H9 (cell line): Measurements from ENCODE around the gene TICRR. TPM values are rescaled to one million over a fixed set of nuclear protein-coding genes. Genes with fewer than 3 reads are reported as not detected.
A peak's percentile ranks its signal among the peaks of the same experiment; 100 is the strongest.

ENCODE experiments used
- DNase-seq: peaks from one replicate; pipeline ENCODE4 v3.0.0-alpha.2; 2017
- H2AFZ ChIP-seq: one replicate; pipeline ENCODE4 v1.6.1; 2013; ENCODE audit warnings: mild to moderate bottlenecking, low read length, control low read depth, moderate library complexity
- H2AK5ac ChIP-seq: 2 replicates; pipeline ENCODE4 v1.6.1; 2013; ENCODE audit warnings: low read length, control low read depth, mixed read lengths; ENCODE audit not compliant: insufficient read length
- H2BK120ac ChIP-seq: one replicate; pipeline ENCODE4 v1.6.1; 2013; ENCODE audit warnings: low read depth, mild to moderate bottlenecking, low read length, control low read depth, inconsistent platforms; ENCODE audit not compliant: poor library complexity, severe bottlenecking
- H2BK12ac ChIP-seq: 2 replicates; pipeline ENCODE4 v1.6.1; 2013; ENCODE audit warnings: low read length, control low read depth, mixed read lengths, low read depth; ENCODE audit not compliant: insufficient read length
- H2BK15ac ChIP-seq: 2 replicates; pipeline ENCODE4 v1.6.1; 2013; ENCODE audit warnings: low read depth, low read length, control low read depth
- H2BK20ac ChIP-seq: one replicate; pipeline ENCODE4 v1.6.1; 2013; ENCODE audit warnings: low read depth, mild to moderate bottlenecking, low read length, control low read depth, inconsistent platforms; ENCODE audit not compliant: poor library complexity, severe bottlenecking
- H2BK5ac ChIP-seq: 2 replicates; pipeline ENCODE4 v1.6.1; 2013; ENCODE audit warnings: low read length, control low read depth, mixed read lengths; ENCODE audit not compliant: insufficient read length
- H3K14ac ChIP-seq: 2 replicates; pipeline ENCODE4 v1.6.1; 2013; ENCODE audit warnings: low read length, control low read depth; ENCODE audit not compliant: insufficient read depth
- H3K18ac ChIP-seq: 2 replicates; pipeline ENCODE4 v1.6.1; 2013; ENCODE audit warnings: low read depth, mild to moderate bottlenecking, mixed read lengths, low read length, control low read depth; ENCODE audit not compliant: insufficient read length
- H3K23ac ChIP-seq: 2 replicates; pipeline ENCODE4 v1.6.1; 2013; ENCODE audit warnings: low read length, control low read depth, mixed read lengths, low read depth; ENCODE audit not compliant: insufficient read length
- H3K23me2 ChIP-seq: 2 replicates; pipeline ENCODE4 v1.6.1; 2013; ENCODE audit warnings: low read depth, mild to moderate bottlenecking, mixed read lengths, low read length, control low read depth; ENCODE audit not compliant: insufficient read length, poor library complexity, severe bottlenecking
- H3K27ac ChIP-seq: 2 replicates; pipeline ENCODE4 v1.5.1; 2013; ENCODE audit warnings: low read length, control low read depth, mixed read lengths, low read depth; ENCODE audit not compliant: insufficient read length
- H3K27me3 ChIP-seq: 2 replicates; pipeline ENCODE4 v1.6.1; 2013; ENCODE audit warnings: low read length, control low read depth, inconsistent platforms; ENCODE audit not compliant: insufficient read depth
- H3K4ac ChIP-seq: 2 replicates; pipeline ENCODE4 v1.6.1; 2013; ENCODE audit warnings: low read depth, mild to moderate bottlenecking, control low read depth, inconsistent platforms, low read length, moderate library complexity
- H3K4me1 ChIP-seq: 2 replicates; pipeline ENCODE4 v1.6.1; 2013; ENCODE audit warnings: low read length, control low read depth, inconsistent platforms; ENCODE audit not compliant: insufficient read depth
- H3K4me2 ChIP-seq: 2 replicates; pipeline ENCODE4 v1.6.1; 2013; ENCODE audit warnings: low read length, control low read depth, mixed read lengths; ENCODE audit not compliant: insufficient read length, insufficient read depth
- H3K56ac ChIP-seq: 2 replicates; pipeline ENCODE4 v1.6.1; 2013; ENCODE audit warnings: low read depth, mild to moderate bottlenecking, mixed read lengths, low read length, control low read depth; ENCODE audit not compliant: insufficient read length
- H3K79me1 ChIP-seq: 2 replicates; pipeline ENCODE4 v1.6.1; 2013; ENCODE audit warnings: low read depth, mild to moderate bottlenecking, moderate library complexity, low read length, control low read depth, inconsistent platforms; ENCODE audit not compliant: insufficient read depth, poor library complexity, severe bottlenecking
- H3K79me2 ChIP-seq: 2 replicates; pipeline ENCODE4 v1.6.1; 2013; ENCODE audit warnings: low read length, control low read depth, inconsistent platforms; ENCODE audit not compliant: insufficient read depth
- H3K9ac ChIP-seq: 2 replicates; pipeline ENCODE4 v1.6.1; 2013; ENCODE audit warnings: low read length, control low read depth, mixed read lengths; ENCODE audit not compliant: insufficient read length; ENCODE audit errors: extremely low read depth
- H3K9me3 ChIP-seq: one replicate; pipeline ENCODE4 v1.6.1; 2013; ENCODE audit warnings: low read depth, low read length, inconsistent platforms; ENCODE audit not compliant: control insufficient read depth
- H3T11ph ChIP-seq: one replicate; pipeline ENCODE4 v1.6.1; 2013; ENCODE audit warnings: mild to moderate bottlenecking, low read length, control low read depth, inconsistent platforms
- H4K20me1 ChIP-seq: one replicate; pipeline ENCODE4 v1.6.1; 2013; ENCODE audit not compliant: control insufficient read depth, insufficient read length, insufficient read depth
- H4K5ac ChIP-seq: 2 replicates; pipeline ENCODE4 v1.6.1; 2013; ENCODE audit warnings: low read depth, mild to moderate bottlenecking, mixed read lengths, low read length, control low read depth; ENCODE audit not compliant: insufficient read length
- H4K8ac ChIP-seq: replicated peaks from 2 replicates; pipeline ENCODE4 v1.6.1; 2013; ENCODE audit warnings: low read length, control low read depth, mixed read lengths, low read depth; ENCODE audit not compliant: insufficient read length
- H4K91ac ChIP-seq: 2 replicates; pipeline ENCODE4 v1.6.1; 2013; ENCODE audit warnings: low read depth, mild to moderate bottlenecking, moderate library complexity, mixed read lengths, low read length, control low read depth; ENCODE audit not compliant: insufficient read length
- H3K27ac Mint-ChIP-seq, 3 experiments: 2 replicates in 2 of 3; 3 replicates in 1 of 3; pipeline ENCODE4 v1.8.0; 2020 to 2021; ENCODE audit warnings: mixed read lengths in 3 of 3, mild to moderate bottlenecking in 1 of 3, moderate library complexity in 1 of 3
- H3K27me3 Mint-ChIP-seq: 2 replicates; pipeline ENCODE4 v1.8.0; 2021; ENCODE audit warnings: low read depth, mild to moderate bottlenecking, moderate library complexity, mixed read lengths
- H3K36me3 Mint-ChIP-seq, 3 experiments: 2 replicates in 2 of 3; 3 replicates in 1 of 3; pipeline ENCODE4 v1.8.0; 2020 to 2021; ENCODE audit warnings: low read depth in 3 of 3, mixed read lengths in 3 of 3; ENCODE audit not compliant: insufficient read depth in 1 of 3
- H3K4me1 Mint-ChIP-seq, 2 experiments: 2 replicates each; pipeline ENCODE4 v1.8.0; 2020; ENCODE audit warnings: mixed read lengths in 2 of 2
- H3K4me3 Mint-ChIP-seq, 2 experiments: 2 replicates in 1 of 2; 3 replicates in 1 of 2; pipeline ENCODE4 v1.8.0; 2020 to 2021; ENCODE audit warnings: mild to moderate bottlenecking in 2 of 2, mixed read lengths in 2 of 2, moderate library complexity in 1 of 2
- H3K9me3 Mint-ChIP-seq, 2 experiments: 2 replicates in 1 of 2; 3 replicates in 1 of 2; pipeline ENCODE4 v1.8.0; 2020; ENCODE audit warnings: mild to moderate bottlenecking in 2 of 2, mixed read lengths in 2 of 2, moderate library complexity in 1 of 2
- CTCF ChIP-seq: fragments of 200-600 bp; sonication (generic); conservative IDR thresholded peaks from 3 replicates; pipeline ENCODE4 v1.8.0; 2021; ENCODE audit warnings: antibody characterized with exemption, mild to moderate bottlenecking
- WGBS: extraction: QIAGEN DNeasy Blood & Tissue Kit; methylation state at CpG from one replicate; pipeline ENCODE4 v1.1.7; 2013; ENCODE audit warnings: missing lambda C conversion rate, low lambda C conversion rate, mixed read lengths; ENCODE audit not compliant: insufficient read length; ENCODE audit errors: extremely low coverage; 5-methylcytosine and 5-hydroxymethylcytosine counted together
- total RNA-seq: library from RNA; stranded (reverse); gene quantifications from 2 replicates; pipeline ENCODE4 v1.2.1, GENCODE V29; 2021

The TICRR gene
- total RNA-seq, 1 experiment from 2014 or later: 26.0 TPM

- H3K79me1 ChIP-seq: no peaks in the 10 kb centered on the region
- no peak overlapping the region for H2BK120ac ChIP-seq
- H4K91ac ChIP-seq: no peak overlapping the region
- Mint-ChIP-seq H3K9me3 (no peaks in the 10 kb centered on the region), H3K27me3 (peaks cover 18% of the 10 kb centered on the region), H3K4me3 (peak overlapping the region; percentile 88 to 95), H3K4me1 (peaks cover 6 to 12% of the 10 kb centered on the region in 2 experiments), H3K36me3 (peaks cover 11 to 27% (median 19%) of the 10 kb centered on the region in 3 experiments), H3K27ac (peak overlapping the region in 1 of 3 experiments; percentile 76; a peak in 1 of 7 replicates)
- H3K4ac ChIP-seq: no peak overlapping the region
- H3K4me1 ChIP-seq: no peaks in the 10 kb centered on the region
- no peaks in the 10 kb centered on the region for H3K27me3 ChIP-seq
- H3K79me2 ChIP-seq: no peaks in the 10 kb centered on the region; the same call in 1 of the 2 replicates
- no peak overlapping the region for H2BK20ac ChIP-seq
- H3K27ac ChIP-seq: no peak overlapping the region
- H3K23me2 ChIP-seq: peaks cover 6% of the 10 kb centered on the region
- H3K14ac ChIP-seq: no peak overlapping the region
- H3T11ph ChIP-seq: no peak overlapping the region
- H2AK5ac ChIP-seq: no peak overlapping the region
- no peak for TF ChIP-seq CTCF
- no peak for DNase-seq
- WGBS: no CpG with 5 or more reads among the region's 14 CpGs
- no peak overlapping the region for H2AFZ ChIP-seq
- no peak overlapping the region for H3K23ac ChIP-seq
- no peaks in the 10 kb centered on the region for H4K20me1 ChIP-seq
- H2BK5ac ChIP-seq: no peak overlapping the region
- no peak overlapping the region for H4K5ac ChIP-seq
- peak overlapping the region; percentile 94 for H3K4me2 ChIP-seq
- H4K8ac ChIP-seq: no peak overlapping the region
- no peak overlapping the region for H2BK12ac ChIP-seq
- no peak overlapping the region for H3K18ac ChIP-seq
- H2BK15ac ChIP-seq: no peak overlapping the region
- H3K9ac ChIP-seq: peak overlapping the region; percentile 66
- no peaks in the 10 kb centered on the region for H3K9me3 ChIP-seq
- H3K56ac ChIP-seq: no peak overlapping the region
Observed at GRCh38 chr15:89654301-89654761, 79.1 kb downstream of the TICRR start.
